Measurements from ENCODE around the gene SLC26A6. TPM values are rescaled to one million over a fixed set of nuclear protein-coding genes. Genes with fewer than 3 reads are reported as not detected.

Gene SLC26A6
- 10 to 100 TPM; 14.0 to 29.4 (median 24.1) TPM for total RNA-seq

DNA sequence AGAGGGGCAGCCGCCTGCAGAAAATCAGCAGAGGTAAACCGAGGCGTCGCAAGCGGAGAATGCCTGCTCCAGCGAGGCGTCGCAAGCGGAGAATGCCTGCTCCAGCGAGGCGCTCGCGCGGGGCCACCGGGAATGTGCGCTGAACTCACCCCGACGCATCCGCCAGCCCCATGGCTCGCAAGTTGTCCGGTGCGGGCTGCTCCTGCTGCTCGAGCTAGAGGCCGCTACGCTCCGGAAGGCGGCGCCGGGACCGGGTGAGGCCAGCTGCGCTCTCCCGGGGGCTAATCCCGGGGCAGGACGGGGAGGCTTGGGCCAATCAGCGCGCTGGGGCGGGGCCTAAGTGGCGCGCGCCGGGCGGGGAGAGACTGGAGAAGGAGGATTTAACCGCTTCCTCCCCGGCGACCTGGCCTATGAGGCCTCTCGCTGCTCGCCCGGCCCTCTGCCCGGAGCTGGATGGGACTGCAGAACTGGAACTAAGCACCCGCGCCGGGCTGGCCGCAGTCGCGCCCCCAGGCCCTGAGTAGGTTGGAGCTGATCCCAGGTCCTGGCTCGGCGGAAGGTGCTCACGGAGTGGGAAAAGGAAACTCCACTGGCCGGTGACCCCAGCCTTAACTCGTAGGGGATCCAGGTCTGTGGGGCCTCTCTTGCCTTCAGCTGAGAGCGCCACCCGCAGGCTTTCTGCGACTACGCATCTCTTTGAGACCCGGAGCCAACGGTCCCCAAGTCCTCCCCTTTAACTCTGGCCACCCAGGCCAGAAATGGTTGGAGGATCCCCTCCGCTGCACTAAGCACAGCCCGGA, at the start of gene SLC26A6:
TSS of gene SLC26A6 (minus strand) at position 240 of the 800 bp plus-strand sequence. CDS start at position 172, 68 bp downstream.
- peak; percentile 97 to 98 for DNase-seq (ENCODE audit: low spot score in 2 of 2)
- TF ChIP-seq, protein P1, sequence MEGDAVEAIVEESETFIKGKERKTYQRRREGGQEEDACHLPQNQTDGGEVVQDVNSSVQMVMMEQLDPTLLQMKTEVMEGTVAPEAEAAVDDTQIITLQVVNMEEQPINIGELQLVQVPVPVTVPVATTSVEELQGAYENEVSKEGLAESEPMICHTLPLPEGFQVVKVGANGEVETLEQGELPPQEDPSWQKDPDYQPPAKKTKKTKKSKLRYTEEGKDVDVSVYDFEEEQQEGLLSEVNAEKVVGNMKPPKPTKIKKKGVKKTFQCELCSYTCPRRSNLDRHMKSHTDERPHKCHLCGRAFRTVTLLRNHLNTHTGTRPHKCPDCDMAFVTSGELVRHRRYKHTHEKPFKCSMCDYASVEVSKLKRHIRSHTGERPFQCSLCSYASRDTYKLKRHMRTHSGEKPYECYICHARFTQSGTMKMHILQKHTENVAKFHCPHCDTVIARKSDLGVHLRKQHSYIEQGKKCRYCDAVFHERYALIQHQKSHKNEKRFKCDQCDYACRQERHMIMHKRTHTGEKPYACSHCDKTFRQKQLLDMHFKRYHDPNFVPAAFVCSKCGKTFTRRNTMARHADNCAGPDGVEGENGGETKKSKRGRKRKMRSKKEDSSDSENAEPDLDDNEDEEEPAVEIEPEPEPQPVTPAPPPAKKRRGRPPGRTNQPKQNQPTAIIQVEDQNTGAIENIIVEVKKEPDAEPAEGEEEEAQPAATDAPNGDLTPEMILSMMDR (IDR thresholded peaks at IDR 0.05), result peak in 1 of 2 donors; percentile 36
- TF ChIP-seq EP300 (IDR thresholded peaks at IDR 0.05), result no peak
- no peak for TF ChIP-seq POLR2A (IDR thresholded peaks at IDR 0.05)
- no peak for TF ChIP-seq POLR2AphosphoS5 (IDR thresholded peaks at IDR 0.05)
- Histone ChIP-seq H3K4me1 (peaks cover 24% of the 10 kb centered on the region), H3K27ac (peak within 1 kb of the TSS; percentile 12), H3K36me3 (peaks cover 29% of the 10 kb centered on the region), H3K9me3 (no peaks in the 10 kb centered on the region), H3K27me3 (no peaks in the 10 kb centered on the region), H3K4me3 (peak within 1 kb of the TSS; percentile 77)
- WGBS, result 0% methylated on average over 2 of the region's 68 CpGs

DNA sequence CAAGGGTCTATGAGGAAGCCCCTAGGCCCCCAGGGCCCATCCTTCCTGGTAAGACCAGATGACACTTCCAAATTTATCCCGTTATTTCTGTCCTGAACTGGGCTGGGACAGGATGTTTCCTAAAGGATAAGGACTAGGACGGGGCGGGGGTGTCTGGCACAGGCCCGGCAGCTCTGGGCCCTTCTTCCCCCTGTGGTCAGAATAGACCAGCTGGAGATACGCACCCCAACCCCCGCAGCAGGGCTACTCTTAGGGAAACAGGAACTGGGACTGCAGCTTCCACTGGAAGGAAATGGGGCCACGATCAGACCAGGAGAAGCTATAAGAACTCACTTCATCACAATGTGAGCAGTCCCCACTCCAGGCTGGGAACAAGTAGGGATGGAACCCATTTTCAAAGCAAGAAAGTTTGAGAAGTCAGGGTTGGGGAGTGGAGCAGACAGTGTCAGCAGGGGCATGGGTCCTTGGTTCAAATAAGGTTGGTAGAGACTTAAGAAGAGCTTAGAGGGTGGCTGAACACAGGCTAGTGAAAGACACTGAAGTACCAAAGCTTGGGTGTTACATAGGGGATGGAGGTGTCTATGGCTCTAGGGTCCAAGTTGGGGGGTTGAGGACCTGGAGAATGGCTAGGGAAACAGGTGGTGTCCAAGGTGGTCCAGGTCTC, 49.4 kb upstream of the SLC26A6 start:
- peak overlapping the region; percentile 98 for H3K4me3 ChIP-seq

GRCh38 chr3:48684054-48684349, 48.7 kb upstream of the SLC26A6 start:
- H3K4me3 ChIP-seq, result peak overlapping the region; percentile 98
- H3K27ac ChIP-seq, result no peak overlapping the region
- no peak for TF ChIP-seq EP300 (IDR thresholded peaks at IDR 0.05)
- TF ChIP-seq POLR2AphosphoS5 (IDR thresholded peaks at IDR 0.05), result no peak
- TF ChIP-seq POLR2A (IDR thresholded peaks at IDR 0.05), result no peak
- TF ChIP-seq, protein P1 (IDR thresholded peaks at IDR 0.05), result no peak
- WGBS, result 52% methylated on average over 7 of the region's 8 CpGs
- H3K4me1 ChIP-seq, result peaks cover 38% of the 10 kb centered on the region
- peaks cover 55% of the 10 kb centered on the region for H3K36me3 ChIP-seq
- no peaks in the 10 kb centered on the region for H3K9me3 ChIP-seq
- no peak for DNase-seq (ENCODE audit: low spot score in 2 of 2)
- H3K27me3 ChIP-seq, result no peaks in the 10 kb centered on the region

More for the DNA sequence above, 49.4 kb upstream of the SLC26A6 start:
- H3K36me3 ChIP-seq, result peaks cover 55% of the 10 kb centered on the region
- no peaks in the 10 kb centered on the region for H3K9me3 ChIP-seq
- 37% methylated on average over 7 of the region's 7 CpGs for WGBS
- DNase-seq (ENCODE audit: low spot score in 2 of 2), result no peak
- no peak overlapping the region for H3K27ac ChIP-seq
- peaks cover 38% of the 10 kb centered on the region for H3K4me1 ChIP-seq
- H3K27me3 ChIP-seq, result no peaks in the 10 kb centered on the region
- TF ChIP-seq EP300 (IDR thresholded peaks at IDR 0.05) (no peak), POLR2A (IDR thresholded peaks at IDR 0.05) (no peak), POLR2AphosphoS5 (IDR thresholded peaks at IDR 0.05) (no peak)
- TF ChIP-seq, protein P1 (IDR thresholded peaks at IDR 0.05), result no peak

DNA sequence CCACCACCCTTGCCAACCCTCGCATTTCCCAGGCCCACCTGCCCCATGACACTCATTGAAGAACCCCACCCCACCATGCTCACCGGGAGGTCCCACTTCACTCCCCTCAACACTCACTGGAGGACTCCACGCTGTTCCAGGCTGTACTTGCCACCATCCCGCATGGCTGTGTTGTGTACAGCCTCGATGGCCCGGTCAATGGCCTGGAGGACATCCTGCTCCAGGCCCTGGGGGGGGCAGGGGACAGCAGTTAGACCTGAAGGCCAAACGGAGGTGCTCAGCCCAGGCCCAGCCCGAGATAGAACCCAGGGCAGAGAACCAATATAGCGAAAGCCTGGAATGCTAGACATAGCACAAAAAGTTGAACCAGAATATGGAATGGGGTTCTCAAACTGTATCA, 47.5 kb upstream of the SLC26A6 start:
- WGBS, result 83% methylated on average over 9 of the region's 9 CpGs
- Histone ChIP-seq H3K4me1 (peaks cover 38% of the 10 kb centered on the region), H3K27ac (no peak overlapping the region), H3K4me3 (no peak overlapping the region), H3K36me3 (peaks cover 55% of the 10 kb centered on the region), H3K27me3 (no peaks in the 10 kb centered on the region), H3K9me3 (no peaks in the 10 kb centered on the region)
- TF ChIP-seq EP300 (IDR thresholded peaks at IDR 0.05), result no peak
- no peak for TF ChIP-seq POLR2A (IDR thresholded peaks at IDR 0.05)
- TF ChIP-seq, protein P1 (IDR thresholded peaks at IDR 0.05), result no peak
- no peak for TF ChIP-seq POLR2AphosphoS5 (IDR thresholded peaks at IDR 0.05)
- DNase-seq (ENCODE audit: low spot score in 2 of 2), result no peak

DNA sequence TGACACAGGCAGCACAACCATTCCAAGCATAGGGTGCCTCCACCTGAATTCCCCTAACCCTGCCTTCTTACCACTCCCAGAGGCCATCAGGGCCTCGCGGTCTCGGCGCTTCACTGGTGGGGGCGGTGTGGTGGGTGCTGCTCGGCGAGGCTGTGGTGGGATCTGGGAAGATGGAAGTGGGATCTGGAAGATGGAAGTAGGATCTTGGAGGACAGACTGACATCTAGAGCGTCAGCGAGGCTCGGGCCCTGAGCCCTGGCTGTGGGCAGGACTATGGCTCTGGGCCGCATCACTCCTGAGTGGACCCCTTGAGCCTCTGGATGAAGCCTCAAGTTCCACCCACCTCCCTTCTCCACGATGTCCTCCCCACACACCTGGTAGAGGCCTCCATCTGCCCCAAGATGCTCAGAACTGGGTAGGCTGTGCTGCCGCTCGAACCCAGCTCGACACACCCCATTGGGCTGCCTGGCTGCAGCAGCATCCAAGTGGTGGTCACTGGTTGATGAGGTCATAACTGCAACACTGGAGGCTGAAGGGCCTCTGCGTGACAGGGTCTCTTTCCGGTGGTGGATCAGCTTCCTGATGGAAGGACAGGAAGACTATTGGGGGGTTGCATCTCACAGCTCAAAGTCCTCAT, 46.8 kb upstream of the SLC26A6 start:
- no peak for TF ChIP-seq POLR2AphosphoS5 (IDR thresholded peaks at IDR 0.05)
- no peak for TF ChIP-seq EP300 (IDR thresholded peaks at IDR 0.05)
- TF ChIP-seq POLR2A (IDR thresholded peaks at IDR 0.05), result no peak
- TF ChIP-seq, protein P1 (IDR thresholded peaks at IDR 0.05), result no peak
- no peak overlapping the region for H3K27ac ChIP-seq
- no peaks in the 10 kb centered on the region for H3K9me3 ChIP-seq
- no peak for DNase-seq (ENCODE audit: low spot score in 2 of 2)
- 98% methylated on average over 16 of the region's 17 CpGs for WGBS
- H3K36me3 ChIP-seq, result peaks cover 49% of the 10 kb centered on the region
- H3K4me3 ChIP-seq, result no peak overlapping the region
- peaks cover 35% of the 10 kb centered on the region for H3K4me1 ChIP-seq
- H3K27me3 ChIP-seq, result no peaks in the 10 kb centered on the region
